Measurements from ENCODE around the gene KRTAP5-3. TPM values are rescaled to one million over a fixed set of nuclear protein-coding genes. Genes with fewer than 3 reads are reported as not detected.
A peak's percentile ranks its signal among the peaks of the same experiment; 100 is the strongest.
"Not testable (repeated sequence)": the region's sequence is repeated elsewhere in the genome, so short reads cannot be mapped to it uniquely, and the experiment has no call there.

KRTAP5-3 gene
- total RNA-seq, 1 donor: not detected

- peak; percentile 20 for DNase-seq (ENCODE audit: low read depth)
- no peak for TF ChIP-seq CTCF (IDR thresholded peaks at IDR 0.05; ENCODE audit: insufficient read depth, low read depth, low read length)
- no peak overlapping the region for H3K4me3 ChIP-seq (ENCODE audit: low read depth, low read length)
Observed at GRCh38 chr11:1619449-1619848, 11.2 kb upstream of the KRTAP5-3 start.

GRCh38 chr11:1618231-1618630, 10.0 kb upstream of the KRTAP5-3 start:
- peak; percentile 12 for DNase-seq (ENCODE audit: low read depth)
- no peak overlapping the region for H3K4me3 ChIP-seq (ENCODE audit: low read depth, low read length)
- TF ChIP-seq CTCF (IDR thresholded peaks at IDR 0.05; ENCODE audit: insufficient read depth, low read depth, low read length): no peak

- DNase-seq (ENCODE audit: low read depth); H3K4me3 ChIP-seq (ENCODE audit: low read depth, low read length): not testable (repeated sequence)
Observed at GRCh38 chr11:1607901-1608300, 362 bp downstream of the KRTAP5-3 start.

GRCh38 chr11:1607156-1607845, 962 bp downstream of the KRTAP5-3 start:
- not testable (repeated sequence) for DNase-seq (ENCODE audit: low read depth); H3K4me3 ChIP-seq (ENCODE audit: low read depth, low read length)

GRCh38 chr11:1605923-1606322, 2.3 kb downstream of the KRTAP5-3 start:
- DNase-seq (ENCODE audit: low read depth); H3K4me3 ChIP-seq (ENCODE audit: low read depth, low read length): not testable (repeated sequence)

GRCh38 chr11:1604711-1605110, 3.6 kb downstream of the KRTAP5-3 start:
- no peak for DNase-seq (ENCODE audit: low read depth)
- TF ChIP-seq CTCF (IDR thresholded peaks at IDR 0.05; ENCODE audit: insufficient read depth, low read depth, low read length): no peak
- no peak overlapping the region for H3K4me3 ChIP-seq (ENCODE audit: low read depth, low read length)

- H3K4me3 ChIP-seq (ENCODE audit: low read depth, low read length): no peak overlapping the region
- no peak for DNase-seq (ENCODE audit: low read depth)
- TF ChIP-seq CTCF (IDR thresholded peaks at IDR 0.05; ENCODE audit: insufficient read depth, low read depth, low read length): no peak
Observed at GRCh38 chr11:1604181-1604580, 4.1 kb downstream of the KRTAP5-3 start.

- no peak for TF ChIP-seq CTCF (IDR thresholded peaks at IDR 0.05; ENCODE audit: insufficient read depth, low read depth, low read length)
- DNase-seq (ENCODE audit: low read depth): no peak
- H3K4me3 ChIP-seq (ENCODE audit: low read depth, low read length): no peak overlapping the region
Observed at GRCh38 chr11:1603629-1604028, 4.6 kb downstream of the KRTAP5-3 start.

- not testable (repeated sequence) for H3K4me3 ChIP-seq (ENCODE audit: low read depth, low read length); DNase-seq (ENCODE audit: low read depth)
Observed at GRCh38 chr11:1601663-1602062, 6.6 kb downstream of the KRTAP5-3 start.
